Endodermal cell (in vitro differentiated cells): ENCODE data around the gene EMC10. TPM values are rescaled to one million over a fixed set of nuclear protein-coding genes. Genes with fewer than 3 reads are reported as not detected.

ENCODE experiments used
- DNase-seq: peaks from one replicate; pipeline ENCODE4 v3.0.0-alpha.2; 2017
- H3K27ac ChIP-seq: 2 replicates; pipeline ENCODE4 v1.5.1; 2013; ENCODE audit warnings: mild to moderate bottlenecking, low read depth, low read length, moderate library complexity
- H3K27me3 ChIP-seq: 2 replicates; pipeline ENCODE4 v1.6.1; 2013; ENCODE audit warnings: mild to moderate bottlenecking, low read length, moderate library complexity; ENCODE audit not compliant: insufficient read depth, control insufficient read depth, poor library complexity, severe bottlenecking
- H3K36me3 ChIP-seq: 2 replicates; pipeline ENCODE4 v1.7.0; 2013; ENCODE audit warnings: mild to moderate bottlenecking, low read length, moderate library complexity; ENCODE audit not compliant: control insufficient read depth, insufficient read depth
- H3K4me1 ChIP-seq: one replicate; pipeline ENCODE4 v1.7.0; 2013; ENCODE audit warnings: low read length; ENCODE audit not compliant: control insufficient read depth, insufficient read depth
- H3K4me3 ChIP-seq: 2 replicates; pipeline ENCODE4 v1.5.1; 2013; ENCODE audit warnings: mild to moderate bottlenecking, low read length, moderate library complexity
- H3K9ac ChIP-seq: 2 replicates; pipeline ENCODE4 v1.6.1; 2013; ENCODE audit warnings: mild to moderate bottlenecking, low read length, moderate library complexity; ENCODE audit not compliant: poor library complexity, severe bottlenecking; ENCODE audit errors: extremely low read depth
- H3K9me3 ChIP-seq: 2 replicates; pipeline ENCODE4 v1.6.1; 2013; ENCODE audit warnings: mild to moderate bottlenecking, low read length, moderate library complexity; ENCODE audit not compliant: control insufficient read depth
- H3K27ac Mint-ChIP-seq: 2 replicates; pipeline ENCODE4 v1.8.0; 2020; ENCODE audit warnings: mixed read lengths
- H3K27me3 Mint-ChIP-seq: 2 replicates; pipeline ENCODE4 v1.8.0; 2021; ENCODE audit warnings: mild to moderate bottlenecking, mixed read lengths; ENCODE audit not compliant: insufficient read depth
- H3K36me3 Mint-ChIP-seq: 2 replicates; pipeline ENCODE4 v1.8.0; 2020; ENCODE audit warnings: low read depth, mixed read lengths
- H3K4me1 Mint-ChIP-seq: 2 replicates; pipeline ENCODE4 v1.8.0; 2020; ENCODE audit warnings: mixed read lengths
- H3K4me3 Mint-ChIP-seq: 2 replicates; pipeline ENCODE4 v1.8.0; 2020; ENCODE audit warnings: mild to moderate bottlenecking, moderate library complexity, mixed read lengths
- H3K9me3 Mint-ChIP-seq: 2 replicates; pipeline ENCODE4 v1.8.0; 2020; ENCODE audit warnings: mild to moderate bottlenecking, mixed read lengths
- CTCF ChIP-seq: fragments of 200-600 bp; sonication (generic); conservative IDR thresholded peaks from 2 replicates; pipeline ENCODE4 v1.5.0; 2021; ENCODE audit warnings: antibody characterized with exemption, mild to moderate bottlenecking
- WGBS, 2 experiments: methylation state at CpG; one replicate each; pipeline versions ENCODE4 v1.1.5 to v1.1.7; 2013; ENCODE audit warnings: missing lambda C conversion rate in 2 of 2, mixed read lengths in 1 of 2; ENCODE audit not compliant: insufficient coverage in 1 of 2, insufficient read length in 1 of 2; 5-methylcytosine and 5-hydroxymethylcytosine counted together
- total RNA-seq, 2 donors: library from RNA; stranded (reverse); fragmentation: NEBNext Ultra II Directional in 1 of 2; extraction: Animal tissue kit (Norgen Biotek cat#: 25700) in 1 of 2; gene quantifications; 2 replicates in 1 of 2; 3 replicates in 1 of 2; pipeline ENCODE4 v1.2.1, GENCODE V29; 2021

The EMC10 gene
- total RNA-seq, 2 donors from 2014 or later: 119 to 123 TPM

GRCh38 chr19:50532952-50533351 is 56.6 kb downstream of the EMC10 start:
- Mint-ChIP-seq H3K4me3 (no peak overlapping the region), H3K36me3 (no peaks in the 10 kb centered on the region), H3K9me3 (peaks cover 19% of the 10 kb centered on the region), H3K27me3 (peaks cover 35% of the 10 kb centered on the region), H3K27ac (no peak overlapping the region), H3K4me1 (no peaks in the 10 kb centered on the region)
- WGBS, 2 experiments: 77 to 84% methylated on average over 3 to 4 of the region's 4 CpGs
- Histone ChIP-seq H3K27me3 (no peaks in the 10 kb centered on the region), H3K27ac (no peak overlapping the region), H3K4me1 (no peaks in the 10 kb centered on the region), H3K4me3 (no peak overlapping the region), H3K9me3 (peaks cover 20% of the 10 kb centered on the region), H3K9ac (no peak overlapping the region), H3K36me3 (no peaks in the 10 kb centered on the region)
- DNase-seq: no peak
- no peak for TF ChIP-seq CTCF

- Histone ChIP-seq H3K27me3 (no peaks in the 10 kb centered on the region), H3K9ac (no peak overlapping the region), H3K4me1 (no peaks in the 10 kb centered on the region), H3K9me3 (peaks cover 20% of the 10 kb centered on the region), H3K4me3 (no peak overlapping the region), H3K36me3 (no peaks in the 10 kb centered on the region), H3K27ac (no peak overlapping the region)
- no peaks in the 10 kb centered on the region for H3K4me1 Mint-ChIP-seq
- H3K9me3 Mint-ChIP-seq: peaks cover 19% of the 10 kb centered on the region
- H3K27ac Mint-ChIP-seq: no peak overlapping the region
- H3K36me3 Mint-ChIP-seq: no peaks in the 10 kb centered on the region
- DNase-seq: no peak
- 89% methylated on average over 3 of the region's 3 CpGs; no CpG with 5 or more reads in 1 of the 2 experiments for WGBS, 2 experiments
- H3K27me3 Mint-ChIP-seq: peaks cover 26% of the 10 kb centered on the region
- H3K4me3 Mint-ChIP-seq: no peak overlapping the region
- no peak for TF ChIP-seq CTCF
These were observed 58.2 kb downstream of the EMC10 start for GRCh38 chr19:50534478-50534877.

GRCh38 chr19:50535672-50536187 is 59.4 kb downstream of the EMC10 start:
- H3K27me3 Mint-ChIP-seq: peaks cover 23% of the 10 kb centered on the region
- WGBS, 2 experiments: 86% methylated on average over 6 to 11 of the region's 11 CpGs
- Histone ChIP-seq H3K27ac (no peak overlapping the region), H3K9ac (no peak overlapping the region), H3K9me3 (peaks cover 20% of the 10 kb centered on the region), H3K27me3 (no peaks in the 10 kb centered on the region), H3K4me3 (no peak overlapping the region), H3K4me1 (no peaks in the 10 kb centered on the region), H3K36me3 (no peaks in the 10 kb centered on the region)
- peaks cover 19% of the 10 kb centered on the region for H3K9me3 Mint-ChIP-seq
- TF ChIP-seq CTCF: no peak
- no peaks in the 10 kb centered on the region for H3K36me3 Mint-ChIP-seq
- H3K4me1 Mint-ChIP-seq: no peaks in the 10 kb centered on the region
- peak; percentile 33 for DNase-seq
- H3K4me3 Mint-ChIP-seq: no peak overlapping the region
- H3K27ac Mint-ChIP-seq: no peak overlapping the region
